HG03521 (cell line): ENCODE measurements around the gene PINK1.
A peak's percentile ranks its signal among the peaks of the same experiment; 100 is the strongest.
"Not testable (repeated sequence)": the region's sequence is repeated elsewhere in the genome, so short reads cannot be mapped to it uniquely, and the experiment has no call there.

Source experiments
- ATAC-seq: cut with Tn5 transposase; IDR thresholded peaks from one replicate; pipeline ENCODE4 v1.9.1; 2021; ENCODE audit warnings: mild to moderate bottlenecking, moderate library complexity; ENCODE audit not compliant: unreplicated experiment

PINK1 gene

DNA sequence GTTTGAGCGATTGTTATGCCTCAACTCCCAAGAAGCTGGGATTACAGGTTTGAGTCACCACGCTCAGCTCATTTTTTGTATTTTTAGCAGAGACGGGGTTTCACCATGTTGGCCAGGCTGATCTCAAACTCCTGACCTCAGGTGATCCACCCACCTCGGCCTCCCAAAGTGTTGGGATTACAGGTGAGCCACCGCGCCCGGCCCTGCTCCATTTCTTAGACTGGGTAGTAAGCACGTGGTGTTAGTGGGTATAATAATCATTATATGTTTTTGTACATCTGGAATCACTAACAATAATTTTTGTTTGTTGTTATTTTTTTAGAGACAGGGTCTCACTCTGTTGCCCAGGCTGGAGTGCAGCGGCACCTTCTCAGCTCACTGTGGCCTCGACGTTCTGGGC is 40.4 kb downstream of the PINK1 start:
- not testable (repeated sequence) for ATAC-seq

GRCh38 chr1:20678599-20678998 is 45.3 kb downstream of the PINK1 start:
- ATAC-seq, result no peak

DNA sequence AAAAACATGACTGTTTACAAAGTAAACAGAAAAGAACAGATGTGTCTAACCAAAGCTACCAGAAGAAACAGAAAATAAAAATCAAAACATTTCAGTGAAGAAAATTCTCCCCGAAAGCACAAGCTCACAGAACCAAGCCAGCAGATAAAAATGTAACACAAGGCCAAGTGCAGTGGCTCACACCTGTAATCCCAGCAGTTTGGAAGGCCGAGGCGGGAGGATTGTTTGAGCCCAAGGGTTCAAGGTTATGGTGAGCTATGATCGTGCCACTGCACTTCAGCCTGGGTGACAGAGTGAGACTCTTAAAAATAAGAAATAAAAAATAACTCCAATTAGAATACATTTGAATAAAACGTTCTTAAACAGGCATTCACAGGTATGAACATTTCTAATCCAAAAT is 47.0 kb downstream of the PINK1 start:
- ATAC-seq, result no peak

DNA sequence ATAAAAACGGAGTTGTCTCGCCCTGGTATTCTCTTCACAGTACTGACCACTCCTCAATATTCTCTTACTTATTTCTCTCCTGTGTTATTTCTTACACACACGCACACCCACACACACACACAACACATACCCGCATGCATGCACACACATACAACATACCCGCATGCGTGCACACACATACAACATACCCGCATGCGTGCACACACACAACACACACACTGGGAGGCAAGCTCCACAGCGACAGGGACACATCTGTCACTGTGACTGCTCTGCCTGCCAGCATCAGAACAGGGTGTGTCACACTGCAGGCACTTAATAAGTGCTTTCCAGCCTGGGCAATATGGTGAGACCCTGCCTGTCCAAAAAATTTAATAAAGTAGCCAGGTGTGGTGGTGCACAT is 48.7 kb downstream of the PINK1 start:
- no peak for ATAC-seq

DNA sequence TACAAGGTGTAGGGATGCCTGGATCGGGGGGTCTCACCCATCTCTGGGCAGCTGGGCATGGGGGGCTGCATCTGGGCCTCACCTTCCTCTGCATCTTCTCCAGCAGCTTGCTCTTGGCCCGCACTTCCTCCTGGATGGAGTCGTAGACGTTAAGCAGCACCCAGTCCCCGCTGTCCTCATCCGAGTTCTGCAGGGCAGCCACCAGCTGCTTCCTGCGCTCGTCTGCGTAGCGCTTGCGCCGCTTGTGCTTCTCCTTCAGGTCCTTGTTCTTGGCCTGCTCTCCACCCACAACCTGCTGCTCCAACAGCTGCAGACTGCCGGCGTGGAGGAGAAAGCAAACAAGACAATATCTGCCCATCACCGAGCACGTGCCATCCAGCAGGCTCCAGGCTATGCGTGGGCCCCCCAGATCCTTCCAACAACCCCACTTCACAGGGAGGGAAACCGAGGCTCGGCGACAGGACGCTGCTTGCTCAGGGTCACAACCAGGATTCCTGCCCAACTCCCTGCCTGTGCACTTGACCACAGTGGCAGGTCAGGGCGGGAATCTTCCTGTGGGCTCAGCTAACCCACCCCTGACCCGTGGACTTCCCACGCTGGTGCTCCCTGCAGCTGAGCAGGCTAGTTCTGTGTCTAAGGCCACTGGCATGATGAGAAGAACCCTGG is 49.4 kb downstream of the PINK1 start:
- ATAC-seq, result no peak

DNA sequence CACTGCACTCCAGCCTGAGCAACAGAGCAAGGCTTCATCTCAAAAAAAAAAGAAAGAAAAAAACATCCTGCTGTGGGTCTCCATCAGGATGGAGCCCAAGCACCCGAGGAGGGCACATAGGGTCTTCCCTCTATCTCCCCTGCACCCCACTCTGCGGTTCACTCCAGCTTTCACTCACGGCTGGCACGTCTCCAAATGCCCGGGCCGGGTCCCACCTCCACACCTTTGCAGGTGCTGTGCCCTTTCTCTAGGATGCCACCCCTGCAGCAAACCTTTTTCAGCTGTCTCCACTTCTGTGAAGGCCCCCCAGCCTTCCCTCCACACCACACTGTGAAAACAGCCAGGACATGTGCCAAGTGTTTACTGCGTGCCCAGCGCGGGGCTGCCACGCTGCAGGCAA is 50.4 kb downstream of the PINK1 start:
- no peak for ATAC-seq

GRCh38 chr1:20684050-20684620 is 50.9 kb downstream of the PINK1 start:
- ATAC-seq, result no peak

GRCh38 chr1:20684651-20685050 is 51.4 kb downstream of the PINK1 start:
- no peak for ATAC-seq

GRCh38 chr1:20685099-20685662 is 51.9 kb downstream of the PINK1 start:
- ATAC-seq, result no peak

- ATAC-seq, result no peak
Observed at GRCh38 chr1:20685741-20686140, 52.5 kb downstream of the PINK1 start.

GRCh38 chr1:20686883-20687725 is 53.8 kb downstream of the PINK1 start:
- no peak for ATAC-seq

DNA sequence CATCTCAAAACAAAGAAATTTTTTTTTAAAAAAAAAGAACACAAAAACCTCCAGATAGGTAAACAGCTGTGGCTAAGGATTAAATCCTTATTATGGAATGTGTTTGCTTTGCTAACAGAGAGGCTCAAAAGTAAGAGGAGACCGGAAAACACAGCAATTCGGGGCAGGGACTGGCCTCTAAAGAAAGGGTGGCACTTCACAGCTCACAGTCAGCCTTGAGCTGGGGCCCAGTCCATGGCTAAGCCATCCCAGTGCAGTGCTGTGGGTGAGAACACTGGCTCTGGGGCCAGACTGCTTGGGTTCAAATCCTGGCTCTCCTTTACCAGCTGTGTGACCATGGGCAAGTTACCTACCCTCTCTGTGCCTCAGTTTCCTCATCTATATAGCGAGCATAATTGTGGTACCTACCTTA is 56.4 kb downstream of the PINK1 start:
- no peak for ATAC-seq

DNA sequence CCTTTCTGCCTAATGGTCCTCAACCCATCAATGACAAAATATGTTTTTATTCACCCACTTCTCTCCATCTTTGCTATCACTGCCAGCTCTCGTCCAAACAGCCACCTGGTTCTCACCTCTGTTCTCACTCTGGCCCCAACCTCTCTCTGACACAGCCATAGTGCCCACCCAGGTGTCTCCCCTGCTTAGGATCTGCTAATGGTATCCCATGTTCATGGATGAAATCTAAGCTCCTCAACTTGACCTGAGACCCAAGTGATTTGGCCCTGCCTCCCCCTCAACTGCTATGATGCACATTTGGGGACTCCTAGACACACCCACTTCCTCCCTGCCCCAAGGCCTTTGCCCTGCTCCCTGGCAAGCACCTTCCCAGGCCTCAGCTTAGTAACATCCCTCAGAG is 58.6 kb downstream of the PINK1 start:
- ATAC-seq, result no peak

- ATAC-seq, result no peak
Observed at GRCh38 chr1:20693623-20694022, 60.4 kb downstream of the PINK1 start.

DNA sequence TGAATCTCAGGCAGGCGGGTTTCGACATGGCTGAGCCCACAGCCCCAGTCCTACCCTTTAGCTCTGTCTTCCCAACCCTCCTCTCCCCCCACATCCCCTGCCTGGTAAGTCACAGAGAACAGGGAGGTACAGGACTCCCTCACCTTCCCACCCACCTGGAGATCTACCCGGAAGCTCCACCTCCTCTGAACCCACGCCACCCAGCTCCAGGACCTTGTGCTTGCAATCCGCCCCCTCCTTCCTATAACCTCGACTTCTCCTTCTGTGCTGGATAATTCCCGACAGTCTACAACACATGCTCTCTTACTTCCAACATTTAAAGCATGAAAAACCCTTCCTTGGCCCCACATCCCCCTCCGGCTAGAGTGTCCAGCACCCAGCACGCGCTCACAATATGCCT is 62.3 kb downstream of the PINK1 start:
- no peak for ATAC-seq

DNA sequence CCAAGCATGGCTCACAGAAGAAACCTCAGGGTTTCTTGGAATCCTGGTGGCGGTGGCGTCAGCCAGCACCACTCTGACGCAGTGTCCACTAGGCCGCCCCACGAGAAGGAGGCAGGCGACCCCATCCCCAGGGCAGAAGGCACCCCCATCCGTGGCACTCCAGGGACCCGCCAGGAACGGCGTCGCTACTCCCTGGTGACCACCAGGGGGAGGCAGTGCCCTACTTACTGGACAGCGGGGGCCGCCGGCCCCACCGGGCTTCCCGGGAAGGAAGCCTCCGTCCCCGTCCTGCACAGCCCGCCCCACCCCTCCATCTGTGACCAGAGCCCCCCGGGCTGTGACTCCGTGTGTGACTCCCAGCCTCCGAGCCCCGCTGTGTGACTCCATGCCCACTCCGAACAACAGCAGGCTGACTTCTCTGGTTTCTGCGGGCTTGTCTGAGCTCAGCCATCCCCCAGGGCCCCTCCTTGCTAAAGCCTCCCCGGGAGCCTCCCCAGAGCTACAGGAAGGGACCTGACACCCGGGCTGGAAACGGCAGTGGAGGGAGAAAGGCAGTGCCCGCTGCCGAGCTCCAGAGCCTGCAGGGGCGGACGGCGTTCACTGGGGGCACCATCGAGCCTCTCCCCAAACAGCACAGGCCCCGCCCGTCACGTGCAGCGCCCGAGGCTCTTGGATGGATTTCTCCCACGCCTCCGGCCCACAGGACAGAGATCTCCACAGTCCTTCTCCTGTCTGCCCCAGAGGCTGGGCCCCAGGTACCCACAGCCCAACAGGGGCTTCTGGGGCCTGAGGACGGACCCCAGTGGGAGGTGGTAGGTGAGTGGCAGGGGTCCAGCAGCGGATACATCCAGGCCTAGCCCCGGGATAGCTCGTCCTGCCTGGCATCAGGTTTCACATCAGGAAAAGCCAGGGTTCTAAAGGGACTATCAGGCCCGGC is 63.4 kb downstream of the PINK1 start:
- ATAC-seq, result peak; percentile 53

DNA sequence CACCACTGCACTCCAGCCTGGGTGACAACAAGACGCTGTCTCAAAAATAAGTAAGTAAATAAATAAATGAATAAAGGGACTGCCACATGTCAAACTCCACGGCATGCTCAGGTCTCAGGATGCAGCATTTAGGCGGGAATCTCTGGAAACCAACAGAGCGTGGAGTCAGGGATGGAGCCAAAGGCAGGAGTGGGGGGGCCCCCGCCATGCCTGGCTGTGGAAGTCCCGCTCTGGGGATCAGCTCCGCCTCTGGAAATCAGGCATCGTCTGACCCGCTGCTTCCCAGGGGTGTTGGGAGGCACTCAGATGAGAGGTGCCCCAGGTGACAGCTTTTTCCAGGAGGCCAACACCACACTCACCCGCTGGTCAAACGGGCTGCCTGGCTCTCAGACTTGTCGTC is 64.3 kb downstream of the PINK1 start:
- no peak for ATAC-seq

DNA sequence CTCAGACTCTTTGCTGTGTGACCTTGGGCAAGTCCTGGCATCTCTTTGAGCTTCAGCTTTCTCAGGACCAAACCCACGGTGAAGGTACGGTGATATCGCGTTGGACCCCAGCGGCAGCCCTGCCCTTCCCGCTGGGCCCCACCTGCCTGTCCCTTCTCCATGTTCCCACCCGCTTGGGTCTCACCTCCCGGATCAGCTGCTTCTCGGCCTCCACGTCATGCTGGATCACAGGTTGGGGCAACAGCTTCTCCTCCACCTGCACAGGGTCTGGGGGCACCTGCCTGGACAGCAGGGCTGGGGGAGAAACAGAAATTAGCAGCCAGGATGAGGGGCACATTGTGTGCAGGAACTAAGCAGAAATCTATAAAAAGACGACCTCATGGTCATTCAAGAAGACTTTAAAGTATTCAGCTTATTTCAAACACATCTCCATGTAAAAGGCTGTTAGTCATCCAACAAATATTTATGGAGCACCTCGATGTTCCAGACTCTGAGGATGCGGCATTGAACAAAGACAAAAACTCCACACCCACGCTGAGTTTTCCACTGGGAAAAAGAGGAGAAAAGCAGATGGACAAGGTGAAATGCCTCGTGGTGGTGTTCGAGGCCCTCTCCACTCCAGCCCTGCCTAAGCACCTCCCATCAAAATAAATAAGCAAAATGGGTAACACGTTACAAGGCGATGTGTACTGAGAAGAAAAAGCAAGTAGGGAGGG is 65.1 kb downstream of the PINK1 start:
- no peak for ATAC-seq

DNA sequence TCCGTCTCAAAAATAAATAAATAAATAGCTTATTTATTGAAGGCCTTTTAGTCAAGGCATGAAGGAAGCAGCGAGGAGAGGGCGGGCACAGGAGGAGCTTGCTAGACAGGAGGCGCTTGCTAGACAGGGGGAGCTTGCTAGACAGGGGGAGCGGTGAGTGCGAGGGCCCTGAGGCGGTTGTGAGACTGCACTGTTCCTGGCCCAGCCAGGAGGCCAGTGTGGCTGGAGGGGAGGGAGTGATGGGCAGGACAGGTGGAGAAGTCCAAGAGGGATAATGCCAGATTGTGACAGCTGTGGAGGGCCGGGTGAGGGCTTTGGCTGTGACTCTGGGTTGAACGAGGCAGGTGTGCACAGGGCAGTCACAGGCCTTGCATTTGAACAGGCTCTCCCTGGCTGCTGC is 66.3 kb downstream of the PINK1 start:
- no peak for ATAC-seq

- no peak for ATAC-seq
Observed at GRCh38 chr1:20700636-20701215, 67.5 kb downstream of the PINK1 start.
